ENCODE measurements around the gene RIN3.

GRCh38 chr14:92638904-92639303 lies 125.3 kb downstream of the RIN3 start:
- no peak for TF ChIP-seq CTCF (IDR thresholded peaks at IDR 0.05)
- TF ChIP-seq ZFX (IDR thresholded peaks at IDR 0.05; ENCODE audit: borderline replicate concordance) = no peak
